Hepatocyte (in vitro differentiated cells): ENCODE results near the gene ROCK1. TPM values are rescaled to one million over a fixed set of nuclear protein-coding genes. Genes with fewer than 3 reads are reported as not detected.

ENCODE experiments used
- DNase-seq: peaks from one replicate; pipeline ENCODE4 v3.0.0-alpha.2; 2016; ENCODE audit warnings: low spot score
- H2AFZ ChIP-seq: fragments of 200-600 bp; sonication (generic); 2 replicates; pipeline ENCODE4 v1.6.0; 2016; ENCODE audit warnings: antibody characterized with exemption, mild to moderate bottlenecking
- H3K27ac ChIP-seq: fragments of 200-600 bp; sonication (generic); 2 replicates; pipeline ENCODE4 v1.5.1; 2016; ENCODE audit warnings: mild to moderate bottlenecking
- H3K27me3 ChIP-seq: fragments of 200-600 bp; sonication (generic); 2 replicates; pipeline ENCODE4 v1.6.1; 2016
- H3K36me3 ChIP-seq: fragments of 200-600 bp; sonication (generic); replicated peaks from 2 replicates; pipeline ENCODE4 v1.5.1; 2016; ENCODE audit warnings: low read depth; ENCODE audit not compliant: insufficient read depth
- H3K4me1 ChIP-seq: fragments of 200-600 bp; sonication (generic); 2 replicates; pipeline ENCODE4 v1.5.1; 2016; ENCODE audit warnings: mild to moderate bottlenecking, moderate library complexity; ENCODE audit not compliant: insufficient read depth
- H3K4me2 ChIP-seq: fragments of 200-600 bp; sonication (generic); 2 replicates; pipeline ENCODE4 v1.6.0; 2016
- H3K4me3 ChIP-seq: fragments of 200-600 bp; sonication (generic); 2 replicates; pipeline ENCODE4 v1.5.1; 2016; ENCODE audit warnings: mild to moderate bottlenecking
- H3K79me2 ChIP-seq: fragments of 200-600 bp; sonication (generic); 2 replicates; pipeline ENCODE4 v1.6.0; 2017; ENCODE audit warnings: mild to moderate bottlenecking
- H3K9me2 ChIP-seq: fragments of 200-600 bp; sonication (generic); replicated peaks from 2 replicates; pipeline ENCODE4 v1.6.0; 2017; ENCODE audit warnings: mild to moderate bottlenecking; ENCODE audit not compliant: insufficient read depth
- H3K9me3 ChIP-seq: fragments of 200-600 bp; sonication (generic); 2 replicates; pipeline ENCODE4 v1.5.1; 2016; ENCODE audit warnings: low read depth, mild to moderate bottlenecking
- H4K20me1 ChIP-seq: fragments of 200-600 bp; sonication (generic); 2 replicates; pipeline ENCODE4 v1.6.0; 2016; ENCODE audit warnings: mild to moderate bottlenecking; ENCODE audit not compliant: insufficient read depth, poor library complexity, severe bottlenecking
- CTCF ChIP-seq: fragments of 200-600 bp; sonication (generic); IDR thresholded peaks from 2 replicates; pipeline ENCODE4 v1.5.1; 2016; ENCODE audit warnings: antibody characterized with exemption, mild to moderate bottlenecking; ENCODE audit not compliant: poor library complexity
- EZH2 ChIP-seq: fragments of 200-600 bp; sonication (generic); IDR thresholded peaks from 2 replicates; pipeline ENCODE4 v1.6.1; 2016; ENCODE audit warnings: antibody characterized with exemption, mild to moderate bottlenecking, borderline replicate concordance
- EZH2phosphoT487 ChIP-seq: fragments of 200-600 bp; sonication (generic); IDR thresholded peaks from one replicate; pipeline ENCODE4 v1.6.1; 2018; ENCODE audit warnings: antibody characterized with exemption, mild to moderate bottlenecking, low read depth, moderate library complexity; ENCODE audit not compliant: unreplicated experiment, severe bottlenecking
- WGBS: methylation state at CpG from one replicate; pipeline ENCODE4 v1.1.6; 2016; ENCODE audit warnings: low lambda C conversion rate; ENCODE audit errors: missing lambda C conversion rate; 5-methylcytosine and 5-hydroxymethylcytosine counted together
- polyA plus RNA-seq: library from polyadenylated mRNA; unstranded; fragments of >200 nt; fragmentation: Nextera tagmentation; extraction: Ambion mirVana; gene quantifications from 2 replicates; pipeline ENCODE4 v1.2.1, GENCODE V29; 2016
- total RNA-seq: library from RNA; depleted of rRNA; stranded (reverse); fragments of >200 nt; gene quantifications from 2 replicates; pipeline ENCODE4 v1.2.3, GENCODE V29; 2014

ROCK1 gene
- total and polyA plus RNA-seq, 2 experiments from 2014 or later, result 22.5 to 41.7 TPM

GRCh38 chr18:21004726-21005125, 106.9 kb downstream of the ROCK1 start:
- Histone ChIP-seq H2AFZ (no peak overlapping the region), H3K36me3 (no peaks in the 10 kb centered on the region), H3K27ac (peak overlapping the region; percentile 23), H3K4me2 (no peak overlapping the region), H3K79me2 (no peaks in the 10 kb centered on the region), H3K27me3 (no peaks in the 10 kb centered on the region), H3K9me3 (no peaks in the 10 kb centered on the region), H3K4me3 (no peak overlapping the region), H4K20me1 (no peaks in the 10 kb centered on the region), H3K4me1 (peaks cover 8% of the 10 kb centered on the region), H3K9me2 (no peaks in the 10 kb centered on the region)
- no peak for TF ChIP-seq EZH2
- no peak for TF ChIP-seq EZH2phosphoT487
- TF ChIP-seq CTCF, result no peak
- peak; percentile 5 for DNase-seq

DNA sequence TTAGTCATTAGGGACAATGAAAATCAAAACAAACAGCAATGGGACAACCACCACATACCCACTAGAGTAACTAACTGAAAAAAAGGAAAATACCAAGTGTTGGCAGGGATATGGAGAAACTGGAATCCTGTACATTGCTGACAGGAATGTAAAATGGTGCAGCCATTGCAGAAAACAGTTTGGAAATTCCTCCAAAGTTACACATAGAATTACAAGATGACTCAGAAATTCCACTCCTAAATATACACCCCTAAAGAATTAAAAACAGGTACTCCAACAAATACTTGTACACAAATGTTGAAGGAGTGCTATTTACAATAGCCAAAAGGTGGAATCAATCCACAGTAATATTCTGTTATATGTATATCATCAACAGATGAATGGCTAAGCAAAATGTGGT, 110.9 kb downstream of the ROCK1 start:
- TF ChIP-seq EZH2phosphoT487 (no peak), EZH2 (no peak), CTCF (no peak)
- no peak for DNase-seq
- no peak overlapping the region for H2AFZ ChIP-seq
- H3K9me2 ChIP-seq, result no peaks in the 10 kb centered on the region
- no peak overlapping the region for H3K4me2 ChIP-seq
- H3K9me3 ChIP-seq, result no peaks in the 10 kb centered on the region
- no peaks in the 10 kb centered on the region for H4K20me1 ChIP-seq
- peaks cover 14% of the 10 kb centered on the region for H3K79me2 ChIP-seq
- H3K4me3 ChIP-seq, result no peak overlapping the region
- no peaks in the 10 kb centered on the region for H3K36me3 ChIP-seq
- H3K27ac ChIP-seq, result no peak overlapping the region
- H3K4me1 ChIP-seq, result peaks cover 8% of the 10 kb centered on the region
- H3K27me3 ChIP-seq, result no peaks in the 10 kb centered on the region

GRCh38 chr18:20997371-20997770, 114.2 kb downstream of the ROCK1 start:
- no peak overlapping the region for H3K4me3 ChIP-seq
- H3K9me3 ChIP-seq, result no peaks in the 10 kb centered on the region
- no peaks in the 10 kb centered on the region for H3K4me1 ChIP-seq
- H2AFZ ChIP-seq, result no peak overlapping the region
- no peaks in the 10 kb centered on the region for H3K9me2 ChIP-seq
- H3K36me3 ChIP-seq, result no peaks in the 10 kb centered on the region
- H3K27me3 ChIP-seq, result no peaks in the 10 kb centered on the region
- no peak overlapping the region for H3K27ac ChIP-seq
- H4K20me1 ChIP-seq, result no peaks in the 10 kb centered on the region
- TF ChIP-seq CTCF (no peak), EZH2 (no peak), EZH2phosphoT487 (no peak)
- H3K4me2 ChIP-seq, result no peak overlapping the region
- H3K79me2 ChIP-seq, result peaks cover 15% of the 10 kb centered on the region
- no peak for DNase-seq

DNA sequence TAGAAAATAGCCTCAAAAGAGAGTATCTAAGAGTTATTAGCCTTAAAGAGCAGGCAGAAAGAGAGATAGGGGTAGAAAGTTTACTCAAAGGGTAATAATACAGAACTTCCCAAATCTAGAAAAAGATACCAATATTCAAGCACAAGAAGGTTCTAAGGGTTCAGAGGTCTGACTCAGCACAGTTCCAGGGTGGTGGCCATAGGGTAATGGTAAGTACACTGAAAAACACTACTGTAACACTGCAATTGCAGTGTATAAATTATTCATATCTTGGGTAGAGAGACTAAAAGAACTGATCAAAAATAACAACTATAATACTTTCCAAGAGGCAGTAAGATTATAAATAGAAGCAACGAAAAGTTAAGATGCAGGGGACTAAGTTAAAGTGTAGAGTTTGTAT, 115.2 kb downstream of the ROCK1 start:
- Histone ChIP-seq H3K4me3 (no peak overlapping the region), H3K27me3 (no peaks in the 10 kb centered on the region), H2AFZ (no peak overlapping the region), H3K4me1 (no peaks in the 10 kb centered on the region), H3K27ac (no peak overlapping the region), H3K9me3 (no peaks in the 10 kb centered on the region), H3K4me2 (no peak overlapping the region), H3K9me2 (no peaks in the 10 kb centered on the region), H3K79me2 (peaks cover 15% of the 10 kb centered on the region), H4K20me1 (no peaks in the 10 kb centered on the region), H3K36me3 (no peaks in the 10 kb centered on the region)
- 97% methylated on average over 1 of the region's 1 CpG for WGBS
- DNase-seq, result no peak
- no peak for TF ChIP-seq EZH2
- TF ChIP-seq CTCF, result no peak
- TF ChIP-seq EZH2phosphoT487, result no peak
